Limb (tissue), 2 donors: ENCODE measurements around the gene TCERG1.
"Not testable (repeated sequence)": the region's sequence is repeated elsewhere in the genome, so short reads cannot be mapped to it uniquely, and the experiment has no call there.

Experiments used
- DNase-seq, 2 donors: peaks; one replicate each; pipeline ENCODE4 v3.0.0-alpha.2; 2016; ENCODE audit errors: extremely low spot score in 2 of 2

Gene TCERG1

GRCh38 chr5:146519554-146519953 lies 72.4 kb downstream of the TCERG1 start:
- DNase-seq: no peak

GRCh38 chr5:146520731-146521130 lies 73.6 kb downstream of the TCERG1 start:
- DNase-seq: no peak

GRCh38 chr5:146521403-146522106 lies 74.4 kb downstream of the TCERG1 start:
- no peak for DNase-seq

GRCh38 chr5:146523698-146524097 lies 76.6 kb downstream of the TCERG1 start:
- no peak for DNase-seq

- DNase-seq: no peak
These were observed 80.7 kb downstream of the TCERG1 start for GRCh38 chr5:146527785-146528184.

- DNase-seq: no peak
These were observed 81.1 kb downstream of the TCERG1 start for GRCh38 chr5:146528236-146528635.

GRCh38 chr5:146529984-146530383 lies 82.9 kb downstream of the TCERG1 start:
- no peak for DNase-seq

GRCh38 chr5:146533260-146533857 lies 86.2 kb downstream of the TCERG1 start:
- peak; percentile 26 to 81 for DNase-seq

- no peak for DNase-seq
These were observed 86.7 kb downstream of the TCERG1 start for GRCh38 chr5:146533882-146534281.

GRCh38 chr5:146538432-146538831 lies 91.3 kb downstream of the TCERG1 start:
- DNase-seq: no peak

GRCh38 chr5:146539973-146540372 lies 92.8 kb downstream of the TCERG1 start:
- DNase-seq: no peak

- no peak for DNase-seq
These were observed 93.3 kb downstream of the TCERG1 start for GRCh38 chr5:146540414-146540813.

- peak; percentile 36 to 86 for DNase-seq
These were observed 95.1 kb downstream of the TCERG1 start for GRCh38 chr5:146541958-146542849.

GRCh38 chr5:146544232-146544631 lies 97.1 kb downstream of the TCERG1 start:
- DNase-seq: no peak

- DNase-seq: no peak
These were observed 101.8 kb downstream of the TCERG1 start for GRCh38 chr5:146548781-146549449.

- DNase-seq: no peak
These were observed 102.5 kb downstream of the TCERG1 start for GRCh38 chr5:146549615-146550014.

- DNase-seq: no peak
These were observed 106.3 kb downstream of the TCERG1 start for GRCh38 chr5:146553446-146553845.

GRCh38 chr5:146556884-146557283 lies 109.8 kb downstream of the TCERG1 start:
- DNase-seq: not testable (repeated sequence)

- no peak for DNase-seq
These were observed 113.2 kb downstream of the TCERG1 start for GRCh38 chr5:146560205-146560812.
